NB4 (cell line): ENCODE results near the gene RAB27B.

Experiments
- DNase-seq: peaks from one replicate; pipeline ENCODE4 v3.0.0; 2010; ENCODE audit warnings: low read depth
- H3K4me3 ChIP-seq: one replicate; pipeline ENCODE4 v1.5.1; 2011; ENCODE audit warnings: mild to moderate bottlenecking, low read depth, low read length, moderate library complexity
- CTCF ChIP-seq: IDR thresholded peaks from one replicate; pipeline ENCODE4 v1.5.1; 2012; ENCODE audit warnings: low read depth, low read length
- MAX ChIP-seq: IDR thresholded peaks from 2 replicates; pipeline ENCODE4 v1.6.1; 2011; ENCODE audit warnings: low read depth, low read length
- MYC ChIP-seq: IDR thresholded peaks from 2 replicates; pipeline ENCODE4 v1.6.1; 2011; ENCODE audit warnings: low read depth, low read length
- POLR2A ChIP-seq: IDR thresholded peaks from 2 replicates; pipeline ENCODE4 v1.6.1; 2011; ENCODE audit warnings: mild to moderate bottlenecking; ENCODE audit not compliant: insufficient read length; ENCODE audit errors: extremely low read depth

RAB27B gene

GRCh38 chr18:54916507-54916906 is 88.2 kb downstream of the RAB27B start:
- no peak for DNase-seq
- H3K4me3 ChIP-seq: no peak overlapping the region

GRCh38 chr18:54918060-54918459 is 89.8 kb downstream of the RAB27B start:
- TF ChIP-seq MAX: no peak
- no peak for TF ChIP-seq MYC
- no peak for TF ChIP-seq POLR2A
- no peak for DNase-seq
- no peak overlapping the region for H3K4me3 ChIP-seq

More at GRCh38 chr18:54916507-54916906, 88.2 kb downstream of the RAB27B start:
- TF ChIP-seq CTCF (no peak), POLR2A (no peak), MAX (no peak), MYC (no peak)

- TF ChIP-seq MYC (no peak), POLR2A (no peak), CTCF (no peak), MAX (no peak)
- DNase-seq: no peak
Observed at GRCh38 chr18:54919412-54919811, 91.1 kb downstream of the RAB27B start.

GRCh38 chr18:54923339-54923956 is 95.2 kb downstream of the RAB27B start:
- TF ChIP-seq CTCF: no peak
- TF ChIP-seq MAX: no peak
- TF ChIP-seq POLR2A: no peak
- TF ChIP-seq MYC: no peak
- DNase-seq: no peak
- no peak overlapping the region for H3K4me3 ChIP-seq

More at GRCh38 chr18:54919412-54919811, 91.1 kb downstream of the RAB27B start:
- H3K4me3 ChIP-seq: no peak overlapping the region

- no peak for DNase-seq
- no peak for TF ChIP-seq MAX
- TF ChIP-seq POLR2A: no peak
- no peak for TF ChIP-seq MYC
- TF ChIP-seq CTCF: no peak
- no peak overlapping the region for H3K4me3 ChIP-seq
Observed at GRCh38 chr18:54924948-54925347, 96.7 kb downstream of the RAB27B start.

GRCh38 chr18:54926593-54927325 is 98.5 kb downstream of the RAB27B start:
- H3K4me3 ChIP-seq: no peak overlapping the region
- DNase-seq: no peak
- TF ChIP-seq CTCF (no peak), MAX (no peak), POLR2A (no peak), MYC (no peak)
